ENCODE data around the gene POLR2L. TPM values are rescaled to one million over a fixed set of nuclear protein-coding genes. Genes with fewer than 3 reads are reported as not detected.

Gene POLR2L
- total and polyA plus RNA-seq, 2 of the 13 experiments (the other 11 are each of a cell fraction or from before 2014, with no cell fraction given), result 104 to 114 TPM

DNA sequence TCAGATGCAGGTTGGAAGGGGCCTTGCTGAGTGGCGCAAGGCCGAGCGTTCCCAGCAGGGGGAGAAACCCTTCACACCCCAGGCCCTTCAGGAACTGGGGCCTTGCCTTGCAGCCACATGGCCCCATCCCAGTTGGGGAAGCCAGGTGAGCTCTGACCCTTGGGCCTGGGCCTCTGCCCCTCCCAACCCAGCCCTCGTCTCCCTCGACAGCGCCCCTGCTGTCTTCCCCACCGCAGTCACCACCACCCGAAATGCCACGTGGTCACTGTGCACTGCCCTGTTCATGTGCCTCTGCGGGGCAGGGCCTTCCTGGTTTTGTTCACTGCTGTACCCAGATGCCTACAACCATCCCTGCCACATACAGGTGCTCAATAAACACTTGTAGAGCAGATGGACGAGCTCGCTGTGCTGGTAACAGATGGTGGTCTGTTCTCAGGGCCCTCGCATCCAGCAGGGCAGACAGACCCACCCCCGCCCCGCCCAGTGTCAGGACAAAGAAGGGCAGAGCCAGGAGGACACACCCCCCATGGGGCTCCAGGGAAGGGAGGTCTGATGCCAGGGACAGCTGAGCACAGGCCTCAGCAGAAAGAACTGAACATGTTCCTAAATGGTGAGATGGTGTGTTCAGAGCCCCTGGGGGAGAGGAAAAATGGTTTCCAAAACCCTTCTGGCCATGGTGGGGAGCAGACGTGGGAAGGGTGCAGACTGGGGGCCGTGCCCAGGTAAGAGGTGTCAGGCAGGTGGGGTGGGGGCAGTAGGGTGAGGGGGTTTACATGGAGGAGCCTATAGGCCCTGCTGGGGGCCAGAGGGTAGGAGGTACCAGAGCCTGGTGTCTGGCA lies 3.7 kb downstream of the POLR2L start (continued):
- no peak for TF ChIP-seq ZNF577 (CRISPR knock-in tag; IDR thresholded peaks at IDR 0.05; ENCODE audit: borderline replicate concordance, low read depth)
- TF ChIP-seq, protein P1, sequence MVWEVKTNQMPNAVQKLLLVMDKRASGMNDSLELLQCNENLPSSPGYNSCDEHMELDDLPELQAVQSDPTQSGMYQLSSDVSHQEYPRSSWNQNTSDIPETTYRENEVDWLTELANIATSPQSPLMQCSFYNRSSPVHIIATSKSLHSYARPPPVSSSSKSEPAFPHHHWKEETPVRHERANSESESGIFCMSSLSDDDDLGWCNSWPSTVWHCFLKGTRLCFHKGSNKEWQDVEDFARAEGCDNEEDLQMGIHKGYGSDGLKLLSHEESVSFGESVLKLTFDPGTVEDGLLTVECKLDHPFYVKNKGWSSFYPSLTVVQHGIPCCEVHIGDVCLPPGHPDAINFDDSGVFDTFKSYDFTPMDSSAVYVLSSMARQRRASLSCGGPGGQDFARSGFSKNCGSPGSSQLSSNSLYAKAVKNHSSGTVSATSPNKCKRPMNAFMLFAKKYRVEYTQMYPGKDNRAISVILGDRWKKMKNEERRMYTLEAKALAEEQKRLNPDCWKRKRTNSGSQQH (CRISPR knock-in tag; IDR thresholded peaks at IDR 0.05; ENCODE audit: low read depth), result no peak
- TF ChIP-seq HOXA5 (CRISPR knock-in tag; IDR thresholded peaks at IDR 0.05), result no peak
- no peak for TF ChIP-seq ZNF652 (CRISPR knock-in tag; IDR thresholded peaks at IDR 0.05; ENCODE audit: borderline replicate concordance, low read depth)
- TF ChIP-seq TBX3 (IDR thresholded peaks at IDR 0.05; ENCODE audit: borderline replicate concordance), result 0 out of 2 replicates have a peak, but pooled peaks have one; percentile 17
- no peak; the same call in 1 of the 2 replicates for TF ChIP-seq SP2 (CRISPR knock-in tag; IDR thresholded peaks at IDR 0.05)
- TF ChIP-seq, protein P2, sequence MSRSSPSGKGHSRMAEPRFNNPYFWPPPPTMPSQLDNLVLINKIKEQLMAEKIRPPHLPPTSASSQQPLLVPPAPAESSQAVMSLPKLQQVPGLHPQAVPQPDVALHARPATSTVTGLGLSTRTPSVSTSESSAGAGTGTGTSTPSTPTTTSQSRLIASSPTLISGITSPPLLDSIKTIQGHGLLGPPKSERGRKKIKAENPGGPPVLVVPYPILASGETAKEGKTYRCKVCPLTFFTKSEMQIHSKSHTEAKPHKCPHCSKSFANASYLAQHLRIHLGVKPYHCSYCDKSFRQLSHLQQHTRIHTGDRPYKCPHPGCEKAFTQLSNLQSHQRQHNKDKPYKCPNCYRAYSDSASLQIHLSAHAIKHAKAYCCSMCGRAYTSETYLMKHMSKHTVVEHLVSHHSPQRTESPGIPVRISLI (CRISPR knock-in tag; IDR thresholded peaks at IDR 0.05; ENCODE audit: borderline replicate concordance), result no peak
- TF ChIP-seq, protein P3, sequence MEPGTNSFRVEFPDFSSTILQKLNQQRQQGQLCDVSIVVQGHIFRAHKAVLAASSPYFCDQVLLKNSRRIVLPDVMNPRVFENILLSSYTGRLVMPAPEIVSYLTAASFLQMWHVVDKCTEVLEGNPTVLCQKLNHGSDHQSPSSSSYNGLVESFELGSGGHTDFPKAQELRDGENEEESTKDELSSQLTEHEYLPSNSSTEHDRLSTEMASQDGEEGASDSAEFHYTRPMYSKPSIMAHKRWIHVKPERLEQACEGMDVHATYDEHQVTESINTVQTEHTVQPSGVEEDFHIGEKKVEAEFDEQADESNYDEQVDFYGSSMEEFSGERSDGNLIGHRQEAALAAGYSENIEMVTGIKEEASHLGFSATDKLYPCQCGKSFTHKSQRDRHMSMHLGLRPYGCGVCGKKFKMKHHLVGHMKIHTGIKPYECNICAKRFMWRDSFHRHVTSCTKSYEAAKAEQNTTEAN (CRISPR knock-in tag; conservative IDR thresholded peaks at IDR 0.05), result no peak; the same call in 1 of the 2 replicates
- no peak for TF ChIP-seq ZNF263 (CRISPR knock-in tag; IDR thresholded peaks at IDR 0.05)
- TF ChIP-seq, protein P4, sequence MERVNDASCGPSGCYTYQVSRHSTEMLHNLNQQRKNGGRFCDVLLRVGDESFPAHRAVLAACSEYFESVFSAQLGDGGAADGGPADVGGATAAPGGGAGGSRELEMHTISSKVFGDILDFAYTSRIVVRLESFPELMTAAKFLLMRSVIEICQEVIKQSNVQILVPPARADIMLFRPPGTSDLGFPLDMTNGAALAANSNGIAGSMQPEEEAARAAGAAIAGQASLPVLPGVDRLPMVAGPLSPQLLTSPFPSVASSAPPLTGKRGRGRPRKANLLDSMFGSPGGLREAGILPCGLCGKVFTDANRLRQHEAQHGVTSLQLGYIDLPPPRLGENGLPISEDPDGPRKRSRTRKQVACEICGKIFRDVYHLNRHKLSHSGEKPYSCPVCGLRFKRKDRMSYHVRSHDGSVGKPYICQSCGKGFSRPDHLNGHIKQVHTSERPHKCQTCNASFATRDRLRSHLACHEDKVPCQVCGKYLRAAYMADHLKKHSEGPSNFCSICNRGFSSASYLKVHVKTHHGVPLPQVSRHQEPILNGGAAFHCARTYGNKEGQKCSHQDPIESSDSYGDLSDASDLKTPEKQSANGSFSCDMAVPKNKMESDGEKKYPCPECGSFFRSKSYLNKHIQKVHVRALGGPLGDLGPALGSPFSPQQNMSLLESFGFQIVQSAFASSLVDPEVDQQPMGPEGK (CRISPR knock-in tag; IDR thresholded peaks at IDR 0.05), result peak; percentile 93
- TF ChIP-seq E2F5 (CRISPR knock-in tag; conservative IDR thresholded peaks at IDR 0.05), result no peak
- TF ChIP-seq ZNF816 (CRISPR knock-in tag; IDR thresholded peaks at IDR 0.05; ENCODE audit: borderline replicate concordance), result no peak
- TF ChIP-seq FLYWCH1 (CRISPR knock-in tag; IDR thresholded peaks at IDR 0.05), result 0 out of 2 replicates have a peak, but pooled peaks have one; percentile 81
- TF ChIP-seq SOX5 (CRISPR knock-in tag; IDR thresholded peaks at IDR 0.05; ENCODE audit: borderline replicate concordance), result peak; percentile 43; the same call in 1 of the 2 replicates
- TF ChIP-seq SNAPC4 (CRISPR knock-in tag; IDR thresholded peaks at IDR 0.05), result no peak
